Measurements from ENCODE around the gene CASP8AP2. TPM values are rescaled to one million over a fixed set of nuclear protein-coding genes. Genes with fewer than 3 reads are reported as not detected.
"Not testable (repeated sequence)": the region's sequence is repeated elsewhere in the genome, so short reads cannot be mapped to it uniquely, and the experiment has no call there.

CASP8AP2 gene
- total RNA-seq, 3 donors from 2014 or later = 19.3 to 22.2 (median 19.5) TPM

DNA sequence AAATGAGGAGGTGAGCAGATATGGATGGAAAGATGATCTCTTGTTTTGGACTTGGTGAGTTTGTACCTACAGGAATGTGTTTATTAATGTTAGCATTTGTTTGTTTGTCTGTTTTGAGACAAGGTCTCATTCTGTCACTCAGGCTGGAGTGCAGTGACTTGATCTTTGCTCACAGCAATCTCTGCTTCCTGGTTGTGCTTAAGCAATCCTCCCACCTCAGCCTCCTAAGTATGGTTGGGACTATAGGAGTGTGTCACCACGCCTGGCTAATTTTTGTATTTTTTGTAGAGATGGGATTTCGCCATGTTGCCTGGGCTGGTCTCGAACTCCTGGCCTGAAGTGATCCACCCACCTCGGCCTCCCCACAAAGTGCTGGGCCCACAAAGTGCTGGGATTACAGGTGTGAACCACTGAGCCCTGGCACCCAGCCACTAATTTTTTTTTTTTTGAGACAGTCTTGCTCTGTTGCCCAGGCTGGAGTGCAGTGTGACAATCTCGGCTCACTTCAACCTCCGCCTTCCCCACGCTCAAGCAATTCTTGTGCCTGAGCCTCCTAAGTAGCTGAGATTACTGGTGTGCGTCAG is 7.1 kb downstream of the CASP8AP2 start:
- Mint-ChIP-seq H3K4me3 (peak overlapping the region; percentile 11), H3K27me3 (ENCODE audit: low read depth) (no peaks in the 10 kb centered on the region), H3K4me1 (ENCODE audit: low read depth) (peaks cover 52% of the 10 kb centered on the region), H3K36me3 (ENCODE audit: insufficient read depth) (peaks cover 29% of the 10 kb centered on the region), H3K9me3 (no peaks in the 10 kb centered on the region)
- no peak for ATAC-seq
- DNase-seq = no peak

- Mint-ChIP-seq H3K9me3 (no peaks in the 10 kb centered on the region), H3K4me1 (ENCODE audit: low read depth) (peaks cover 44% of the 10 kb centered on the region), H3K36me3 (ENCODE audit: insufficient read depth) (peaks cover 22% of the 10 kb centered on the region), H3K27me3 (ENCODE audit: low read depth) (no peaks in the 10 kb centered on the region), H3K4me3 (no peak overlapping the region)
- DNase-seq (no peak), ATAC-seq (no peak)
Measured at GRCh38 chr6:89840538-89840937, 10.9 kb downstream of the CASP8AP2 start.

DNA sequence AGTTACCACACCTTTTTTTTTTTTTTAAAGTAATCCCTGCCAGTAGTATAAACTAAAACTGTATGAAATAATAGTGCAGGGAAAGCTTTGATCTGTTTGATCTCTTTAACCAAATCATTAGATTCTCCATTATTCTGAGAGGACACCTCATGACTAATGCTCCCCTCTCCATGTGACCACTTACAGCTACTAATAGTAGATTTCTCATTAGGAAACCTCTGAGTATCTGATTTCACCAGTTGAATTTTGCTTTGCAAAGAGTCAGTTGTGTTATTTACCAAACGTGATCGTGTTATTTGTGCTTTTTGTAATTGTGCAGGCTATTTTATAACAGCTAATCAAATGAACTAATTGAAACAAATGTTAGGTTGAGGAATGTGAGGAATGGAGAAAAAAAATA is 12.5 kb downstream of the CASP8AP2 start:
- ATAC-seq (no peak), DNase-seq (no peak)
- Mint-ChIP-seq H3K27me3 (ENCODE audit: low read depth) (no peaks in the 10 kb centered on the region), H3K36me3 (ENCODE audit: insufficient read depth) (peaks cover 12% of the 10 kb centered on the region), H3K4me1 (ENCODE audit: low read depth) (peaks cover 32% of the 10 kb centered on the region), H3K4me3 (no peak overlapping the region), H3K9me3 (no peaks in the 10 kb centered on the region)

DNA sequence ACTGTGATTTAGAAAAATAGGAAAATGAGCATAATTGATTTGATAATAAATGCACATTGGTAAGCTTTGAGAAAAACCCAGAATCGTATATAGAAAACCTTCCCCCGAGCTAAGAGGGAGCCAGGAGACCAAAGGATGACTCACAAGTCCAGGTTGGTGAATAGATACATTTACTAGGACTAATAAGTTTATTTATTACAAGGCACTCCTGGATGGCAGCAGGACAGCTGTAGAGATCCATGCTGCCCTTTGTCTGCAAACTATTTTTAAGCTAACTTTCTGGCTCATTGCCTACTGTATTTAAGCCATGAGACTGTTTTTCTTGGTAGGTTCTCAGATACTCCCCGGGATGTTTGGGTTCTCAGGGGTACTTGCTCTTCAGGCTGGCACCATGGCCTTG is 13.4 kb downstream of the CASP8AP2 start:
- Mint-ChIP-seq H3K9me3 (no peaks in the 10 kb centered on the region), H3K36me3 (ENCODE audit: insufficient read depth) (peaks cover 12% of the 10 kb centered on the region), H3K4me1 (ENCODE audit: low read depth) (peaks cover 29% of the 10 kb centered on the region), H3K27me3 (ENCODE audit: low read depth) (no peaks in the 10 kb centered on the region), H3K4me3 (no peak overlapping the region)
- ATAC-seq (no peak), DNase-seq (no peak)

- Mint-ChIP-seq H3K36me3 (ENCODE audit: insufficient read depth) (peaks cover 17% of the 10 kb centered on the region), H3K4me1 (ENCODE audit: low read depth) (peaks cover 17% of the 10 kb centered on the region)
- not testable (repeated sequence) for H3K9me3 Mint-ChIP-seq; H3K4me3 Mint-ChIP-seq; H3K27me3 Mint-ChIP-seq (ENCODE audit: low read depth); ATAC-seq; DNase-seq
Measured at GRCh38 chr6:89847513-89847912, 17.8 kb downstream of the CASP8AP2 start.

DNA sequence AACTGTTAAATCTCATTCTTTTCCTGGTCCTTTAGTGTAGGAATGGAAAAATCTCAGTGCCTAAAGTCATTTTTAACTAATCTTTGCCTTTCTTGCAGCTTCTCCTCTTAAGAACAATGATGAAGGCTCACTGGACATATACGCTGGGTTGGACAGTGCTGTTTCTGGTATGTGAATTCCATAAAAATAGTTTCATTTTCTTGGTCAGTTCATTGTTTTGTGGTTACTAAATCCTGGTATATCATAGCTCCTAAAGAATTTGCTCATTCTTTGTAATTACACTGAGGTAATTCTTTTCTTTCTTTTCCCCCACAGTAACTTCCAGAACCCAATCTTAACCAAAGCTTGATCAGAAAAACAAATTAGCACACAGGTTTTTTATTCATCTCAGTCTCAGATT is 23.4 kb downstream of the CASP8AP2 start:
- no peak for DNase-seq
- no peaks in the 10 kb centered on the region for H3K9me3 Mint-ChIP-seq
- no peak overlapping the region for H3K4me3 Mint-ChIP-seq
- peaks cover 7% of the 10 kb centered on the region for H3K4me1 Mint-ChIP-seq (ENCODE audit: low read depth)
- peaks cover 38% of the 10 kb centered on the region for H3K36me3 Mint-ChIP-seq (ENCODE audit: insufficient read depth)
- ATAC-seq = no peak
- H3K27me3 Mint-ChIP-seq (ENCODE audit: low read depth) = no peaks in the 10 kb centered on the region

DNA sequence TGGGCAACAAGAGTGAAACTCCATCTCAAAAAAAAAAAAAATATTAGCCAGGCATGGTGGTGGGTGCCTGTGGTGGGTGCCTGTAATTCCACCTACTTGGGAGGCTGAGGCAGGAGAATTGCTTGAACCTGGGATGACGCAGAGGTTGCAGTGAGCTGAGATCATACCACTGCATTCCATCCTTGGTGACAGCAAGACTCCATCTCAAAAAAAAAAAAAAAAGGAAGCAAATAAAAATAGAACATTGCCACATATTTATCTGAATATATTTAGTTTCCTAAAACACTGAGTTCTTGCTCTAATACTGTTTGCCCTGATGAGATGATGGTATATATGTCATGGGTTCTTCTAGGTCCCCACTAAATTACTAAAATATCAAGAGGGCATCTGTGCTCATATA is 28.4 kb downstream of the CASP8AP2 start:
- no peaks in the 10 kb centered on the region for H3K27me3 Mint-ChIP-seq (ENCODE audit: low read depth)
- no peak overlapping the region for H3K4me3 Mint-ChIP-seq
- DNase-seq (no peak), ATAC-seq (no peak)
- peaks cover 51% of the 10 kb centered on the region for H3K36me3 Mint-ChIP-seq (ENCODE audit: insufficient read depth)
- no peaks in the 10 kb centered on the region for H3K9me3 Mint-ChIP-seq
- H3K4me1 Mint-ChIP-seq (ENCODE audit: low read depth) = peaks cover 15% of the 10 kb centered on the region

GRCh38 chr6:89859744-89860143 is 30.1 kb downstream of the CASP8AP2 start:
- ATAC-seq (peak; percentile 46 to 48), DNase-seq (no peak)
- Mint-ChIP-seq H3K4me1 (ENCODE audit: low read depth) (peaks cover 15% of the 10 kb centered on the region), H3K27me3 (ENCODE audit: low read depth) (no peaks in the 10 kb centered on the region), H3K9me3 (no peaks in the 10 kb centered on the region), H3K4me3 (no peak overlapping the region), H3K36me3 (ENCODE audit: insufficient read depth) (peaks cover 53% of the 10 kb centered on the region)

DNA sequence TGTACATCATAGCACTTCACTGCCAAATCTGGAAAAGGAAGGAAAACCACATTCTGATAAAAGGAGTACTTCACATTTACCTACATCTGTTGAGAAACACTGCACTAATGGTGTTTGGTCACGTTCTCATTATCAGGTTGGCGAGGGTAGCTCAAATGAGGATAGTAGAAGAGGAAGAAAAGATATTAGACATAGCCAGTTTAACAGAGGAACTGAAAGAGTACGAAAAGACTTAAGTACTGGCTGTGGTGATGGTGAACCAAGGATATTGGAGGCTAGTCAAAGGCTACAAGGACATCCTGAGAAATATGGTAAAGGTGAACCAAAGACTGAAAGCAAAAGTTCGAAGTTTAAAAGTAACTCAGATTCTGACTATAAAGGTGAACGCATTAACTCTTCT is 32.6 kb downstream of the CASP8AP2 start:
- H3K36me3 Mint-ChIP-seq (ENCODE audit: insufficient read depth) = peaks cover 44% of the 10 kb centered on the region
- H3K4me3 Mint-ChIP-seq = no peak overlapping the region
- H3K27me3 Mint-ChIP-seq (ENCODE audit: low read depth) = no peaks in the 10 kb centered on the region
- H3K4me1 Mint-ChIP-seq (ENCODE audit: low read depth) = peaks cover 15% of the 10 kb centered on the region
- no peaks in the 10 kb centered on the region for H3K9me3 Mint-ChIP-seq
- ATAC-seq (no peak), DNase-seq (no peak)

- H3K9me3 Mint-ChIP-seq = no peaks in the 10 kb centered on the region
- DNase-seq (no peak), ATAC-seq (no peak)
- no peaks in the 10 kb centered on the region for H3K27me3 Mint-ChIP-seq (ENCODE audit: low read depth)
- peaks cover 15% of the 10 kb centered on the region for H3K4me1 Mint-ChIP-seq (ENCODE audit: low read depth)
- no peak overlapping the region for H3K4me3 Mint-ChIP-seq
- H3K36me3 Mint-ChIP-seq (ENCODE audit: insufficient read depth) = peaks cover 48% of the 10 kb centered on the region
Measured at GRCh38 chr6:89862698-89863097, 33.0 kb downstream of the CASP8AP2 start.

- DNase-seq (no peak), ATAC-seq (no peak)
- no peaks in the 10 kb centered on the region for H3K9me3 Mint-ChIP-seq
- H3K36me3 Mint-ChIP-seq (ENCODE audit: insufficient read depth) = peaks cover 49% of the 10 kb centered on the region
- H3K27me3 Mint-ChIP-seq (ENCODE audit: low read depth) = no peaks in the 10 kb centered on the region
- H3K4me1 Mint-ChIP-seq (ENCODE audit: low read depth) = peaks cover 9% of the 10 kb centered on the region
- H3K4me3 Mint-ChIP-seq = no peak overlapping the region
Measured at GRCh38 chr6:89866024-89866678, 36.5 kb downstream of the CASP8AP2 start.

GRCh38 chr6:89873721-89874120 is 44.0 kb downstream of the CASP8AP2 start:
- H3K27me3 Mint-ChIP-seq (ENCODE audit: low read depth) = no peaks in the 10 kb centered on the region
- no peak overlapping the region for H3K4me3 Mint-ChIP-seq
- ATAC-seq = peak in 1 of 2 donors; percentile 32
- DNase-seq = no peak
- no peaks in the 10 kb centered on the region for H3K9me3 Mint-ChIP-seq
- no peaks in the 10 kb centered on the region for H3K4me1 Mint-ChIP-seq (ENCODE audit: low read depth)
- H3K36me3 Mint-ChIP-seq (ENCODE audit: insufficient read depth) = peaks cover 11% of the 10 kb centered on the region

- Mint-ChIP-seq H3K36me3 (ENCODE audit: insufficient read depth) (peaks cover 9% of the 10 kb centered on the region), H3K27me3 (ENCODE audit: low read depth) (no peaks in the 10 kb centered on the region), H3K4me1 (ENCODE audit: low read depth) (no peaks in the 10 kb centered on the region), H3K9me3 (no peaks in the 10 kb centered on the region), H3K4me3 (no peak overlapping the region)
- DNase-seq = no peak
- no peak for ATAC-seq
Measured at GRCh38 chr6:89874438-89874837, 44.8 kb downstream of the CASP8AP2 start.

GRCh38 chr6:89886378-89887120 is 56.9 kb downstream of the CASP8AP2 start:
- H3K9me3 Mint-ChIP-seq = no peaks in the 10 kb centered on the region
- H3K36me3 Mint-ChIP-seq (ENCODE audit: insufficient read depth) = no peaks in the 10 kb centered on the region
- peaks cover 6% of the 10 kb centered on the region for H3K4me1 Mint-ChIP-seq (ENCODE audit: low read depth)
- H3K27me3 Mint-ChIP-seq (ENCODE audit: low read depth) = peaks cover 13% of the 10 kb centered on the region
- ATAC-seq (no peak), DNase-seq (no peak)
- no peak overlapping the region for H3K4me3 Mint-ChIP-seq
